Kidney epithelial cell (primary cell): ENCODE measurements around the gene TNFRSF18. TPM values are rescaled to one million over a fixed set of nuclear protein-coding genes. Genes with fewer than 3 reads are reported as not detected.
"Not testable (repeated sequence)": the region's sequence is repeated elsewhere in the genome, so short reads cannot be mapped to it uniquely, and the experiment has no call there.

Source experiments
- DNase-seq: peaks from one replicate; pipeline ENCODE4 v3.0.0-alpha.2; 2010; ENCODE audit warnings: low read depth
- H3K27me3 ChIP-seq: 2 replicates; pipeline ENCODE4 v1.6.0; 2011; ENCODE audit warnings: low read length; ENCODE audit not compliant: control insufficient read depth, insufficient read depth
- H3K36me3 ChIP-seq: 2 replicates; pipeline ENCODE4 v1.5.1; 2011; ENCODE audit warnings: low read length; ENCODE audit not compliant: control insufficient read depth, insufficient read depth
- H3K4me3 ChIP-seq: 2 replicates; pipeline ENCODE4 v1.5.1; 2011; ENCODE audit warnings: low read depth, mild to moderate bottlenecking, control low read depth, low read length
- total RNA-seq: library from RNA; depleted of rRNA; stranded (reverse); fragments of >200 nt; gene quantifications from 2 replicates; pipeline ENCODE4 v1.2.3, GENCODE V29; 2015
- TF ChIP-seq, protein P1 (sequence below): IDR thresholded peaks from 2 replicates; pipeline ENCODE4 v1.5.1; 2011; ENCODE audit warnings: mild to moderate bottlenecking, moderate library complexity, low read length, control low read depth, inconsistent platforms; ENCODE audit not compliant: insufficient read depth, poor library complexity, severe bottlenecking

The TNFRSF18 gene
- total RNA-seq, 1 donor from 2014 or later, result 0.67 TPM

DNA sequence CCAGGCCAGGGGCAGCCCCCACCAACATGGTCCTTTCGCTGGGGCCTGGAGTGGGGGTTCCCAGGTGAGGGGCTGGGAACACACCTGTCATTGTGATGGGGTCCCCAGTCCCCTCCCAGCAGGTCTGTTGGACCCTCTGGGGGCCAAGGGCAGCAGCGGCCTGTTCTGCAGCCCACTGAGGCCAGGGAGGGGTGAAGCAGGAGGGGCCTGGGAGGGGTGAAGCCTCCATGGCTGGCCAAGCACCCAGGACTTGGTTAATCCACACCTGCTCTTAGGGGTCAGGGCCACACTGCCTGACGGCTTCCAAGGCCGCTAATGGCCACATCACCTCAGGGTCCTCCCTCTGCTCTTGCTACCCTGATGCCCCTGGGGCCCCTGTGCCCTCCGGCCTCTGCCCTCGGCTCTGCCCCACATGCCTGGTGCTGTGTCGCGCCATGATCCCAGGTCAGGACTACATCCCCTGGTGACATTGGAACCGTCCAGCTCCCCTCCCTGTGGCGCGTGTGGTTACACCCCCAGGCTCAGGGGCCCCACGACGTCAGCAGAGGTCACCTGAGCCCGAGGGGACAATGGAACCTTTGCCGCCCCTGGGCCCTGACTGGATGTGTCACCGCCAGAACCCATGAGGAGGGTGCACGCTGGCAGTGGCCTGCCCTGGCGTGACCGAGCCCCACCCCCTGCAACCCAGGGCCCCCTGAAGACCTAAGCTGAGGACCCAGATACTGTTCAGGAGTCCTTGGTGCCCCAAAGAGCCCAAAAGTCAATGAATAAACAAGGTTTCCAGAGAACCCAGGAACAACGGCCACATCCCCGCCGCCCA is 7.0 kb downstream of the TNFRSF18 start:
- DNase-seq, result no peak

DNA sequence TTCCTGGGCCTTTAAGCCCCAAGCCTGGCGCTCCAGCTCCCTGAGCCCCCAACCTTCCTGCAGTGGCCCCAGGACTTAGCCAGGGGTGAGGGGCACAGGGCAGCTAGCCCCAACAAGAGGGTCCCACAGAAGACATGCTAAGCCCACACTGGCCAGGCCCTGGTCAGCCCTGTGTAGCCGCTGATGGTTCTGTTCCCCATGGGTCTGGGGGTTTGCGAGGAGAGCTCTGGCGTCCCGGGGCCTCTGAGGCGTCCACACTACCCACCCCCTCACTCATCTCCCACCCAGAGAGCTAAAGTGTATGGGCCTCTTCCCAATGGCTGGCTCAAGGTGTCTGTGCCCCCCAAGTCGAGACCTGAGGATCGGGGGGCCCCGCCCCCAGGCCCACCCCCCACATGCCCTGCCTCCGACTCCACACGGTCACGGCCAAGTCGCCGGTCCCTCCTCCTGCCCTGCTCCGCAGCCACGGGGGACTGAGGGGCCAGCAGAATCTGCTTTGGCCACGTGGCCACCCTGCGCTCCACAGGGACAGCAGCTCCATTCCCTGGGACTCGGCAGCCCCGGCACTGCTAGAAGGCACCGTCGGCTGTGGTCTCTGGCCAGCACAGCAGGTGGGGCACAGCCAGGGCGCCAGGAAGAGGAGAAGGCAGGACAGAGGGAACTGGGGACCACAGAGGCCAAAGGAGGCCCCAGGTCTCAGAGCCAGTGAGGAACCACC is 7.8 kb downstream of the TNFRSF18 start:
- no peaks in the 10 kb centered on the region for H3K36me3 ChIP-seq
- TF ChIP-seq, protein P1, sequence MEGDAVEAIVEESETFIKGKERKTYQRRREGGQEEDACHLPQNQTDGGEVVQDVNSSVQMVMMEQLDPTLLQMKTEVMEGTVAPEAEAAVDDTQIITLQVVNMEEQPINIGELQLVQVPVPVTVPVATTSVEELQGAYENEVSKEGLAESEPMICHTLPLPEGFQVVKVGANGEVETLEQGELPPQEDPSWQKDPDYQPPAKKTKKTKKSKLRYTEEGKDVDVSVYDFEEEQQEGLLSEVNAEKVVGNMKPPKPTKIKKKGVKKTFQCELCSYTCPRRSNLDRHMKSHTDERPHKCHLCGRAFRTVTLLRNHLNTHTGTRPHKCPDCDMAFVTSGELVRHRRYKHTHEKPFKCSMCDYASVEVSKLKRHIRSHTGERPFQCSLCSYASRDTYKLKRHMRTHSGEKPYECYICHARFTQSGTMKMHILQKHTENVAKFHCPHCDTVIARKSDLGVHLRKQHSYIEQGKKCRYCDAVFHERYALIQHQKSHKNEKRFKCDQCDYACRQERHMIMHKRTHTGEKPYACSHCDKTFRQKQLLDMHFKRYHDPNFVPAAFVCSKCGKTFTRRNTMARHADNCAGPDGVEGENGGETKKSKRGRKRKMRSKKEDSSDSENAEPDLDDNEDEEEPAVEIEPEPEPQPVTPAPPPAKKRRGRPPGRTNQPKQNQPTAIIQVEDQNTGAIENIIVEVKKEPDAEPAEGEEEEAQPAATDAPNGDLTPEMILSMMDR, result no peak
- H3K4me3 ChIP-seq, result no peak overlapping the region
- H3K27me3 ChIP-seq, result peaks cover 4% of the 10 kb centered on the region
- no peak for DNase-seq

More for the DNA sequence above, 7.0 kb downstream of the TNFRSF18 start:
- Histone ChIP-seq H3K27me3 (peaks cover 9% of the 10 kb centered on the region), H3K36me3 (no peaks in the 10 kb centered on the region), H3K4me3 (no peak overlapping the region)
- TF ChIP-seq, protein P1, result no peak

DNA sequence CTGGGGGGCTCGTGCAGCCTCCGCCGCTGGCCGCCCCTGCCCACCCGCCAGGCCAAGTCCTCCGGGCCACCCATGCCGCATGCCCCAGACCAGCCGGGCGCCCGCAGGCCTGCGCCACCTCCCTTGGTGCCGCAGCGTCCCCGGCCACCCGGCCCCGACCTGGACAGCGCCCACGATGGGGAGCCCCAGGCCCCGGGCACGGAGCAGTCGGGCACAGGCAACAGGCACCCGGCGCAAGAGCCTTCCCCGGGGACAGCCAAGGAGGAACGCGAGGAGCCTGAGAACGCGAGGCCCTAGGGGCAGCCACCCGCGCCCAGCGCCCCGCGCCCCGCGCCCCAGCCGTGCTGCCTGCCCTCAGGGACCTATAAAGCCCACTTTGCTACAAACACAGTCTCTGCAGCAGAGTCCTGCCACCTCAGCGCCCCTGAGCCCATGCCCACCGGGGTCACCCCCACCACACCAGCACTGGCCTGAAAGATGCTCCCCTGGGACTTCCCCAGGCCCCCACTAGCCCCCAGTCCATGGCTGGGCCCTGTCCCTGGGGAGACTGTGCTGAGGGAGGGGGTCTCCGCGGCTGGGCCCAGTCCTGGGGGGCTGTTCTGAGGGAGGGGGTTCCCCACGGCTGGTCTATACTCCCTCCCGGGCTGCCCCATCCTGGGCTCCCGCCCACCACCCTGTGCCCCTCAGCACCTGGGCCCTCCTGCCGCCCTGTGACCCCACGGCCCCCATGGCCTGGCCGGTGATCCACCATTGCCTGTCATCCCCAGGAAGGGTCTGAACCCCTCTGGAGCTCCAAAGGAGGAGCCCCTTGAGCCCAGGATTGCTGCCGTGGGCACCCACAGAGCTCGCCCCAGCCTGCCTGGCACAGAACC is 8.6 kb downstream of the TNFRSF18 start:
- DNase-seq, result no peak
- TF ChIP-seq, protein P1, result no peak
- Histone ChIP-seq H3K36me3 (no peaks in the 10 kb centered on the region), H3K27me3 (peaks cover 3% of the 10 kb centered on the region), H3K4me3 (no peak overlapping the region)

DNA sequence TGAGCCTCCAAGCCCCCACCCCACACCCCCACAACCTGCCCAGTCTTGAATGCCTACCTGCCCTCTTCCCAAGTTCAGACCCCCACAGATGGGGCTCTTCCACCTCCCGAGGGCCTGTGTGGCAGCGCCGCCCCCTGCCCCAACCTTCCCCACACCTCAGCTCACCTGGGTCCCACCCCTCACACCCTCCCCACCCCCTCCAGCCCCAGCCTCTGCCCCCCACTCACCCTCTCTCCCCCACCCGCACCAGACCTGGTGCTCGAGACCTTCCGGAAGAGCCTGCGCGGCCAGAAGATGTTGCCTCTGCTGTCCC is 9.2 kb downstream of the TNFRSF18 start:
- Histone ChIP-seq H3K36me3 (no peaks in the 10 kb centered on the region), H3K27me3 (peaks cover 3% of the 10 kb centered on the region), H3K4me3 (no peak overlapping the region)
- DNase-seq, result no peak
- TF ChIP-seq, protein P1, result no peak

DNA sequence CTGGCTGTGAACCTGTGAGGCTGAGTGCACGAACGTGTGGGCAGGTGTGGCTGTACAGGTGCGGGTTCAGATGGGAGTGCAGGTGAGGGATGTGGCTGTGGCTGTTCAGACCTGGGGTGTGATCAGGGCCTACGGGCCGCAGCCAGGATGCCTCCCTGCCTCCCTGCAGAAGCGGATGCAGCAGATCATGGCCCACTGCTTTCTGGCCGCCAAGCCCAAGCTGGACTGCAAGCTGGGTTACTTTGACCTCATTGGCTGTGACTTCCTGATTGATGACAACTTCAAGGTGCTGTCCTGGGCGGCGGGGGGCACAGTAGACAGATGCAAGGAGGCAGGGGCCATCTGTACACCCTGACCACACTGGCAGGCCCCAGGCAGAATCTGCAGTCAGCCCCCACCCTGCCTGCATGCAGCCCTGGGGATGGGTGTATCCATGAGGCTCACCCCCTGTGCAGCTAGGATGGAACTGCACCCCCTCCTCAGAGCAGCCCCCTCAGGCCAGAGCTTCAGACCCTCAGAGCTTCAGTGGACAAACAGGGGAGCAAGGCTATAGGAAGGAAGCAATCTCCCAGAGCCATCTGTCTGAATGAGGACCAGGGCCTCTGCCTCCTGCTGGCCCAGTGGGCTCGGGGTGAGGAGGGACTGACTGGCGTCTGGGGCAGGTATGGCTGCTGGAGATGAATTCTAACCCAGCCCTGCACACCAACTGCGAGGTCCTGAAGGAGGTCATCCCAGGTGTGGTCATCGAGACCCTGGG is 9.8 kb downstream of the TNFRSF18 start:
- Histone ChIP-seq H3K27me3 (peaks cover 3% of the 10 kb centered on the region), H3K4me3 (no peak overlapping the region), H3K36me3 (no peaks in the 10 kb centered on the region)
- no peak for DNase-seq
- TF ChIP-seq, protein P1, result no peak

DNA sequence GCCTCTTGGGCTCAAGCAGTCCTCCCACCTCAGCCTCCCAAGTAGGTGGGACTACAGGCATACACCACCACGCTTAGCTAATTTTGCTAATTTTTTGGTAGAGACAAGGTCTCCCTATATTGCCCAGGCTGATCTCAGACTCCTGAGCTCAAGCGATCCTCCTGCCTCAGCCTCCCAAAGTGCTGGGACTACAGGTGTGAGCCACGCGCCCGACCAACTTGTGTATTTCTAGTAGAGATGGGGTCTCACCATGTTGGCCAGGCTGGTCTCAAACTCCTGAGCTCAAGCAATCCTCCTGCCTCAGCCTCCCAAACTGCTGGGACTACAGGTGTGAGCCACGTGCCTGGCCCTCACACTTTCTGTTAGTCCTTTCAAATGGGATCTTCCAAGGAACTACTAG is 10.7 kb downstream of the TNFRSF18 start:
- DNase-seq, H3K36me3 ChIP-seq, H3K27me3 ChIP-seq, H3K4me3 ChIP-seq: not testable (repeated sequence)
